AG09309 (cell line): ENCODE measurements around the gene SUMO3.

ENCODE experiments used
- DNase-seq: peaks from one replicate; pipeline ENCODE4 v3.0.0-alpha.2; 2010; ENCODE audit warnings: low read depth
- H3K4me3 ChIP-seq: 2 replicates; pipeline ENCODE4 v1.5.1; 2011; ENCODE audit warnings: mild to moderate bottlenecking, low read depth, low read length, moderate library complexity; ENCODE audit not compliant: control insufficient read depth
- CTCF ChIP-seq: IDR thresholded peaks from 2 replicates; pipeline ENCODE4 v1.5.1; 2011; ENCODE audit warnings: mild to moderate bottlenecking, low read depth, low read length, inconsistent platforms; ENCODE audit not compliant: insufficient read depth, control insufficient read depth; ENCODE audit errors: missing control alignments

Gene SUMO3

GRCh38 chr21:44858291-44858690 is 40.4 kb upstream of the SUMO3 start:
- no peak overlapping the region for H3K4me3 ChIP-seq
- TF ChIP-seq CTCF: no peak
- DNase-seq: no peak

GRCh38 chr21:44857127-44857892 is 39.4 kb upstream of the SUMO3 start:
- no peak overlapping the region for H3K4me3 ChIP-seq
- TF ChIP-seq CTCF: no peak
- no peak for DNase-seq

GRCh38 chr21:44856131-44856530 is 38.3 kb upstream of the SUMO3 start:
- TF ChIP-seq CTCF: no peak
- no peak for DNase-seq

GRCh38 chr21:44855572-44855971 is 37.7 kb upstream of the SUMO3 start:
- no peak for DNase-seq
- no peak for TF ChIP-seq CTCF
- H3K4me3 ChIP-seq: no peak overlapping the region

More at GRCh38 chr21:44856131-44856530, 38.3 kb upstream of the SUMO3 start:
- H3K4me3 ChIP-seq: no peak overlapping the region

- no peak for TF ChIP-seq CTCF
- DNase-seq: no peak
- H3K4me3 ChIP-seq: no peak overlapping the region
Observed at GRCh38 chr21:44854664-44855446, 37.0 kb upstream of the SUMO3 start.

GRCh38 chr21:44854391-44854663 is 36.5 kb upstream of the SUMO3 start:
- no peak overlapping the region for H3K4me3 ChIP-seq
- TF ChIP-seq CTCF: no peak
- DNase-seq: no peak
